ENCODE data around the gene H2AZ2. TPM values are rescaled to one million over a fixed set of nuclear protein-coding genes. Genes with fewer than 3 reads are reported as not detected.
"Not testable (repeated sequence)": the region's sequence is repeated elsewhere in the genome, so short reads cannot be mapped to it uniquely, and the experiment has no call there.

H2AZ2 gene
- total RNA-seq, 1 donor from 2014 or later, result 157 TPM

DNA sequence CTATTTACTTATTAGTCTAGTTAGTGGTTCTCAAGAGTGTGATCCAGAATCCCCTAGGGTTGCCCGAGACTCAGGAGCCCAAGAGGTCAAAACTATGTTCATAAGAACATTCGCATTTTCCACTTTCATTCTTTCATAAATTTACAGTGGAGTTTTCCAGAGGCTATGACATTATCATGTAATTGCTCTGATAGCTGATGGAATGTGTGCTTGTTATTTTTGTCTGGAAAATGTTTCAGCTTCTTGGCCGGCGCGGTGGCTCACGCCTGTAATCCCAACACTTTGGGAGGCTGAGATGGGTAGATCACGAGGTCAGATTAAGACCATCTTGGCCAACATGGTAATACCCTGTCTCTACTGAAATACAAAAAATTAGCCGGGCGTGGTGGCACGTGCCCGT, 27.4 kb upstream of the H2AZ2 start:
- Mint-ChIP-seq H3K27ac (ENCODE audit: unreplicated experiment) (no peak overlapping the region), H3K4me3 (ENCODE audit: unreplicated experiment) (no peak overlapping the region), H3K36me3 (ENCODE audit: low read depth, unreplicated experiment) (peaks cover 12% of the 10 kb centered on the region), H3K9me3 (ENCODE audit: unreplicated experiment) (no peaks in the 10 kb centered on the region), H3K27me3 (ENCODE audit: unreplicated experiment) (peaks cover 2% of the 10 kb centered on the region), H3K4me1 (ENCODE audit: unreplicated experiment) (peaks cover 3% of the 10 kb centered on the region)
- TF ChIP-seq, protein P1, sequence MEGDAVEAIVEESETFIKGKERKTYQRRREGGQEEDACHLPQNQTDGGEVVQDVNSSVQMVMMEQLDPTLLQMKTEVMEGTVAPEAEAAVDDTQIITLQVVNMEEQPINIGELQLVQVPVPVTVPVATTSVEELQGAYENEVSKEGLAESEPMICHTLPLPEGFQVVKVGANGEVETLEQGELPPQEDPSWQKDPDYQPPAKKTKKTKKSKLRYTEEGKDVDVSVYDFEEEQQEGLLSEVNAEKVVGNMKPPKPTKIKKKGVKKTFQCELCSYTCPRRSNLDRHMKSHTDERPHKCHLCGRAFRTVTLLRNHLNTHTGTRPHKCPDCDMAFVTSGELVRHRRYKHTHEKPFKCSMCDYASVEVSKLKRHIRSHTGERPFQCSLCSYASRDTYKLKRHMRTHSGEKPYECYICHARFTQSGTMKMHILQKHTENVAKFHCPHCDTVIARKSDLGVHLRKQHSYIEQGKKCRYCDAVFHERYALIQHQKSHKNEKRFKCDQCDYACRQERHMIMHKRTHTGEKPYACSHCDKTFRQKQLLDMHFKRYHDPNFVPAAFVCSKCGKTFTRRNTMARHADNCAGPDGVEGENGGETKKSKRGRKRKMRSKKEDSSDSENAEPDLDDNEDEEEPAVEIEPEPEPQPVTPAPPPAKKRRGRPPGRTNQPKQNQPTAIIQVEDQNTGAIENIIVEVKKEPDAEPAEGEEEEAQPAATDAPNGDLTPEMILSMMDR (IDR thresholded peaks at IDR 0.05; ENCODE audit: unreplicated experiment), result no peak
- no peak for DNase-seq (ENCODE audit: low spot score)

DNA sequence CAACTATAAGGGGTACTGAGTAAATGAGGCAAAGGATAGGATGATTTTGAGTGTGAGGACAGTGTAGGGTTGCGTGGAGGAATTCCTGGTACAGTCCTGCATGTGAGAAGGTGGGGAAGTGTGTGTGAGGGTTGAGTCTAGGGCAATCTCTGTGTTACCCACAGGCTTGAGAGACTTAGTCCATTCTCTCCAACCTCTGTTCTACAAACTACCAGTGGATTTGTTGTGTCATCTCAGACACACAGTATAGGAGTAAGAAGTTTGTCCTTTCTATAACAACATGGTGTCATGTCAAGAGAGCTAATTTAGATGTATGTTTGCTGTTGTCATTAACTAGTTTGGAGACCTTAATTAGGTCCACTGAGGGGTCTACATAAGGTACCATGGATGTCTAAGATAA, 24.9 kb upstream of the H2AZ2 start:
- Mint-ChIP-seq H3K27me3 (ENCODE audit: unreplicated experiment) (peaks cover 2% of the 10 kb centered on the region), H3K4me3 (ENCODE audit: unreplicated experiment) (no peak overlapping the region), H3K27ac (ENCODE audit: unreplicated experiment) (no peak overlapping the region), H3K9me3 (ENCODE audit: unreplicated experiment) (no peaks in the 10 kb centered on the region), H3K4me1 (ENCODE audit: unreplicated experiment) (no peaks in the 10 kb centered on the region), H3K36me3 (ENCODE audit: low read depth, unreplicated experiment) (peaks cover 9% of the 10 kb centered on the region)
- TF ChIP-seq, protein P1 (IDR thresholded peaks at IDR 0.05; ENCODE audit: unreplicated experiment), result no peak
- DNase-seq (ENCODE audit: low spot score), result no peak

DNA sequence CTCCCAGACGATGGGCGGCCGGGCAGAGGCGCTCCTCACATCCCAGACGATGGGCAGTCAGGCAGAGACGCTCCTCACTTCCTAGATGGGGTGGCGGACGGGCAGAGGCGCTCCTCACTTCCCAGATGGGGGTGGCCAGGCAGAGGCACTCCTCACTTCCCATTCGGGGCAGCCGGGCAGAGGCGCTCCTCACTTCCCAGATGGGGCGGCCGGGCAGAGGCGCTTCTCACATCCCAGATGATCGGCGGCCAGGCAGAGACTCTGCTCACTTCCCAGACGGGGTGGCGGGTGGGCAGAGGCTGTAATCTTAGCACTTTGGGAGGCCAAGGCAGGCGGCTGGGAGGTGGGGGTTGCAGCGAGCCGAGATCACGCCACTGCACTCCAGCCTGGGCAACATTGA, 24.0 kb upstream of the H2AZ2 start:
- not testable (repeated sequence) for H3K27ac Mint-ChIP-seq (ENCODE audit: unreplicated experiment); H3K9me3 Mint-ChIP-seq (ENCODE audit: unreplicated experiment); H3K27me3 Mint-ChIP-seq (ENCODE audit: unreplicated experiment); DNase-seq (ENCODE audit: low spot score); H3K4me1 Mint-ChIP-seq (ENCODE audit: unreplicated experiment); H3K4me3 Mint-ChIP-seq (ENCODE audit: unreplicated experiment); H3K36me3 Mint-ChIP-seq (ENCODE audit: low read depth, unreplicated experiment)

DNA sequence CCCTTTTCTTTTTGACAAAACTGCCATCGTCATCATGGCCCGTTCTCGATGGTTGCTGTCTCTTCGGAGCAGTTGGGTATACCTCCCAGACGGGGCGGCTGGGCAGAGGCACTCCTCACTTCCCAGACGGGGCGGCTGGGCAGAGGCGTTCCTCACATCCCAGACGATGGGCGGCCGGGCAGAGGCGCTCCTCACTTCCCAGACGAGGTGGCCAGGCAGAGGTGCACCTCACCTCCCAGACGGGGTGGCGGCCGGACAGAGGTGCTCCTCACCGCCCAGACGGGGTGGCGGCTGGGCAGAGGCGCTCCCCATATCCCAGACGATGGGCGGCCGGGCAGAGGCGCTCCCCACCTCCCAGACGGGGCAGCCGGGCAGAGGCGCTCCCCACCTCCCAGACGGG, 22.9 kb upstream of the H2AZ2 start:
- not testable (repeated sequence) for H3K36me3 Mint-ChIP-seq (ENCODE audit: low read depth, unreplicated experiment); H3K4me3 Mint-ChIP-seq (ENCODE audit: unreplicated experiment); DNase-seq (ENCODE audit: low spot score); H3K27ac Mint-ChIP-seq (ENCODE audit: unreplicated experiment); H3K9me3 Mint-ChIP-seq (ENCODE audit: unreplicated experiment); H3K4me1 Mint-ChIP-seq (ENCODE audit: unreplicated experiment); H3K27me3 Mint-ChIP-seq (ENCODE audit: unreplicated experiment)

DNA sequence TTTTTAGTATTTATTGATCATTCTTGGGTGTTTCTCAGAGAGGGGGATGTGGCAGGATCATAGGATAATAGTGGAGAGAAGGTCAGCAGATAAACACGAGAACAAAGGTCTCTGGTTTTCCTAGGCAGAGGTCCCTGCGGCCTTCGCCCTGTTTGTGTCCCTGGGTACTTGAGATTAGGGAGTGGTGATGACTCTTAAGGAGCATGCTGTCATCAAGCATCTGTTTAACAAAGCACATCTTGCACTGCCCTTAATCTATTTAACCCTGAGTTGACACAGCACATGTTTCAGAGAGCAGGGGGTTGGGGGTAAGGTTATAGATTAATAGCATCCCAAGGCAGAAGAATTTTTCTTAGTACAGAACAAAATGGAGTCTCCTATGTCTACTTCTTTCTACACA, 22.4 kb upstream of the H2AZ2 start:
- not testable (repeated sequence) for DNase-seq (ENCODE audit: low spot score); H3K27me3 Mint-ChIP-seq (ENCODE audit: unreplicated experiment); H3K4me1 Mint-ChIP-seq (ENCODE audit: unreplicated experiment); H3K36me3 Mint-ChIP-seq (ENCODE audit: low read depth, unreplicated experiment); H3K9me3 Mint-ChIP-seq (ENCODE audit: unreplicated experiment); H3K4me3 Mint-ChIP-seq (ENCODE audit: unreplicated experiment); H3K27ac Mint-ChIP-seq (ENCODE audit: unreplicated experiment)

DNA sequence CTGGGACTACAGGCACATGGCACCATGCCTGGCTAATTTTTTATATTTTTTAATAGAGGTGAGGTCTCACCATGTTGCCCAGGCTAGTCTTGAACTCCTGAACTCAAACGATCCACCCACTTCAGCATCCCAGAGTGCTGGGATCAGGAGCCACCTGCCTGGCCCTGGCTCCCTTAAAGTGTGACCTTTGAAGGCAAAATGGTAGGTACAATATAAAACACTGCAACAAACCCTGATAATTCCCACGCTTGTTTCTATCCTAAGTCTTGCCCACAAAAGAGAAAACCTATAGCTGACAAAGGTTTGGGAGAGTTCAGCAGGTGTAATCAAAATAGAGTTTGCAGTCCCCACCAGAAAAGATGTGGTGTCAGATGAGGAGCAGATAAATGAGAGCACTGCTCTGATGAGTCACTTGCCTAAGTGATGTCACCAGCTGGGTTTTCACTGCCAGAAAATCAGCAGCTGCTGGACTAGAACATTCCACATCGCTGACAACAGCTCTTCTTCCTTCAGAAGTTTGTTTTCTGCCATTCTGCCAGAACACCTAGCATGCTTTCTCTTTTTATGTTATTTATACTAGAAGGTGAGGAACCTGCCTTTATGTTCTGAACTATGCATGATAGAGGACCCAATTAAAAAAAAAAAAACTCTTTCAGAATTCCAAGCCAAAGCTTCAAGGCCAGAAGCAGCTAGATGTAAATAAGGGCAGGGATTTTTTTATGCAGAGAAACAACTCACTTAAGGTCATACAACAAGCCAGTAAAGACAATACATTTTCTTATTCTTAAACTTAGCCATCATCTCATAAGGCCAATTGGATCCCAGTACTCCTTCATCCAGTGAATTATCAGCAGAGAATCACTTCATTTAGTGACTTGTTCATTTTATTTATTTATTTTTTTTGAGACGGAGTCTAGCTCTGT, 19.4 kb upstream of the H2AZ2 start:
- no peak for DNase-seq (ENCODE audit: low spot score)
- H3K27me3 Mint-ChIP-seq (ENCODE audit: unreplicated experiment), result peaks cover 2% of the 10 kb centered on the region
- no peak overlapping the region for H3K4me3 Mint-ChIP-seq (ENCODE audit: unreplicated experiment)
- H3K4me1 Mint-ChIP-seq (ENCODE audit: unreplicated experiment), result no peaks in the 10 kb centered on the region
- TF ChIP-seq, protein P1 (IDR thresholded peaks at IDR 0.05; ENCODE audit: unreplicated experiment), result no peak
- H3K36me3 Mint-ChIP-seq (ENCODE audit: low read depth, unreplicated experiment), result no peaks in the 10 kb centered on the region
- H3K27ac Mint-ChIP-seq (ENCODE audit: unreplicated experiment), result no peak overlapping the region
- H3K9me3 Mint-ChIP-seq (ENCODE audit: unreplicated experiment), result no peaks in the 10 kb centered on the region

DNA sequence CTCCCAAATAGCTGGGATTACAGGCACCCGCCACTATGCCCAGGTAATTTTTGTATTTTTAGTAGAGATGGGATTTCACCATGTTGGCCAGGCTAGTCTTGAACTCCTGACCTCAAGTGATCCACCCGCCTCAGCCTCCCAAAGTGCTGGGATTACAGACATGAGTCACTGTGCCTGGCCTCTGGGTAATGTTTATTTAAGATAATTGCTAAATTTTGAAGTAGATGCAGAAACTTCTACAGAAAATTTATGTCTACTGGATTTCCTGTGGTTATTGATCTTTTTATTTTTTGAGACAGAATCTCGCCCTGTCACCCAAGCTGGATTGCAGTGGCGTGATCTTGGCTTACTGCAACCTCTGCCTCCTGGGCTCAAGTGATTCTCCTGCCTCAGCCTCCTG, 14.1 kb upstream of the H2AZ2 start:
- H3K4me3 Mint-ChIP-seq (ENCODE audit: unreplicated experiment); H3K27me3 Mint-ChIP-seq (ENCODE audit: unreplicated experiment); DNase-seq (ENCODE audit: low spot score); H3K9me3 Mint-ChIP-seq (ENCODE audit: unreplicated experiment); H3K27ac Mint-ChIP-seq (ENCODE audit: unreplicated experiment); H3K4me1 Mint-ChIP-seq (ENCODE audit: unreplicated experiment); H3K36me3 Mint-ChIP-seq (ENCODE audit: low read depth, unreplicated experiment): not testable (repeated sequence)

All from endothelial cell (in vitro differentiated cells).